GM12872 (cell line): Measurements from ENCODE around the gene SELPLG.

ENCODE experiments used
- TF ChIP-seq, protein P1 (sequence below): IDR thresholded peaks from 3 replicates; pipeline ENCODE4 v1.5.1; 2011; ENCODE audit warnings: low read depth, mild to moderate bottlenecking, low read length, moderate library complexity; ENCODE audit not compliant: insufficient read depth

The SELPLG gene

DNA sequence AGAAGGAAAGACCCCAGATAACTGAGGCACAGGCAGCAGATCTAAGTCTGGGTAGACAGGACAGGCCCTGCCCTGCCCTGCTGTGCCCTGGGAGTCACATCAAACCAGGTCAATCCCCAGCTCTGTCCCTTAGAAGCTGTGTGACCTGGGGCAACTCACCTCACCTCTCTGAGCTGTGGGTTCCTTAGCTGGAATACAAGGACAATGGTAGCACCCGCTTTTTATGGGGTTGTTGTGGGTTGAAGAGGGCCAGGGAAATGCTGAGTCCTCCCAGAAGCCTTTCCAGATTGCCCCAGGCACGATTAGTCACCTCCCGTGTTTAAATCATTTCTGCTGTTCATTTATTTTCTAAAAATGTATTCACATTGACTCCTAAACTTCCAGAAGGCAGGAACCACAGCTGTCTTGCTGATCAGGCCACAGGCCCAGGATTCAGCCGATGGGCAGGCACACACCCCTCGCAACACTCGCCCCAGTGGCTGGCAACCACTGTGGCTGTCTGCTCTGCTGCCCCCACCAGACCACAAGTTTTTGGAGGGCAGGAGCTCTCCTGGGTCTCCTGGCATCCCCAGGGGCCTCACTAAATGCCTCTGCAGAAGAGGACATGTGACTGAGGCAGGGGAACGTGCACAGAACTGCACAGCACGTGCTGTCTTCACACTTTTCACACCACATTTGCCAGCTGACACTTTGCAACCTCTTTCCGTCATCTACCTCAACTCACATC, 3.0 kb downstream of the SELPLG start:
- TF ChIP-seq, protein P1, sequence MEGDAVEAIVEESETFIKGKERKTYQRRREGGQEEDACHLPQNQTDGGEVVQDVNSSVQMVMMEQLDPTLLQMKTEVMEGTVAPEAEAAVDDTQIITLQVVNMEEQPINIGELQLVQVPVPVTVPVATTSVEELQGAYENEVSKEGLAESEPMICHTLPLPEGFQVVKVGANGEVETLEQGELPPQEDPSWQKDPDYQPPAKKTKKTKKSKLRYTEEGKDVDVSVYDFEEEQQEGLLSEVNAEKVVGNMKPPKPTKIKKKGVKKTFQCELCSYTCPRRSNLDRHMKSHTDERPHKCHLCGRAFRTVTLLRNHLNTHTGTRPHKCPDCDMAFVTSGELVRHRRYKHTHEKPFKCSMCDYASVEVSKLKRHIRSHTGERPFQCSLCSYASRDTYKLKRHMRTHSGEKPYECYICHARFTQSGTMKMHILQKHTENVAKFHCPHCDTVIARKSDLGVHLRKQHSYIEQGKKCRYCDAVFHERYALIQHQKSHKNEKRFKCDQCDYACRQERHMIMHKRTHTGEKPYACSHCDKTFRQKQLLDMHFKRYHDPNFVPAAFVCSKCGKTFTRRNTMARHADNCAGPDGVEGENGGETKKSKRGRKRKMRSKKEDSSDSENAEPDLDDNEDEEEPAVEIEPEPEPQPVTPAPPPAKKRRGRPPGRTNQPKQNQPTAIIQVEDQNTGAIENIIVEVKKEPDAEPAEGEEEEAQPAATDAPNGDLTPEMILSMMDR: no peak

DNA sequence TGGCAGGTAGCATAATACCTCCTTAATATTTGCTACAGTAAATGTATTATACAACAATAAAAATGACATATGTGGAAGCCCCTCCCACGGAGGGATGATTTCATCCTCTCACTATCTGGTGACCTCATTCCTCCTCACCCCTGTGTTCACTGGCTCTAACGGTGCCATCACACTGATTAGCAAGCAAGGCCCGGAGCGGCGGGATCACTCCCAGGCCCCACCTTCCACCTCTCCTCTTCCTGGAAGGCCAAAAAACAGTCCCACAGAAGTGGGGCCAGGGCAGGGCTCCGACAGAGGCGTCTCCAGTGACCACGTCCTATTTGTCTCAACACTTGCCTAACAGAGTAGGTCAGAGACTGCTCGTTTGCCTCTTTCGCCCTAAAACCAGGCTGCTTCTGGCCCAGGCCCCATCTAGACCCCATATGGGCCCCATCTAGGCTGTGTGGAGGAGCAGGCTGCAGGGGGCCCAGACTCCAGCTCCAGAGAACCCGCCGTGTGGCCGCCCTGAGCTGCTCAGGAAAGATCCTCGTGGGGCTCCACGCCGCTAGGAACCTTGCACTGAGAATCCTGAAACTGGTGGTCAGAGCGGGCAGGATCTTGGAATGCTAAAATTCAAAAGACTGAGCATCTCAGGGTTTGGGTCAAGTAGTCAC, 3.7 kb downstream of the SELPLG start:
- TF ChIP-seq, protein P1: no peak

DNA sequence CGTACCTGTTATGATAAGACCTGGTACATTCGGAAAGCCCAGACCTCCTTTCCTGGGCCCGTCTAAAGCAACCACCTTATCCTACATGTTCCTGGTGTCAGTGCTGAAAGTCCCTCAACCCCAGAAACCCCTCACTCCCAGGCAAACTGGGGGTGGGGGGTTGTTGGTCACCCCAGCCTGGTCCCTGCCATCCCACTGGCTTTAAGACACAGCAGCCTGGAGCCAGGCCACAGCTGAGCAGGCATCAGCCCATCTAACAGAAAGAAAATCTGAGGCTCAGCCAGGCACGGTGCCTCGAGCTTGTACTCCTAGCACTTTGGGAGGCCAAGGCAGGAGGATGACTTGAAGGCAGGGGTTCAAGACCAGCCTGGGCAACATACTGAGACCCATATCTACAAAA, 4.5 kb downstream of the SELPLG start:
- TF ChIP-seq, protein P1: no peak

DNA sequence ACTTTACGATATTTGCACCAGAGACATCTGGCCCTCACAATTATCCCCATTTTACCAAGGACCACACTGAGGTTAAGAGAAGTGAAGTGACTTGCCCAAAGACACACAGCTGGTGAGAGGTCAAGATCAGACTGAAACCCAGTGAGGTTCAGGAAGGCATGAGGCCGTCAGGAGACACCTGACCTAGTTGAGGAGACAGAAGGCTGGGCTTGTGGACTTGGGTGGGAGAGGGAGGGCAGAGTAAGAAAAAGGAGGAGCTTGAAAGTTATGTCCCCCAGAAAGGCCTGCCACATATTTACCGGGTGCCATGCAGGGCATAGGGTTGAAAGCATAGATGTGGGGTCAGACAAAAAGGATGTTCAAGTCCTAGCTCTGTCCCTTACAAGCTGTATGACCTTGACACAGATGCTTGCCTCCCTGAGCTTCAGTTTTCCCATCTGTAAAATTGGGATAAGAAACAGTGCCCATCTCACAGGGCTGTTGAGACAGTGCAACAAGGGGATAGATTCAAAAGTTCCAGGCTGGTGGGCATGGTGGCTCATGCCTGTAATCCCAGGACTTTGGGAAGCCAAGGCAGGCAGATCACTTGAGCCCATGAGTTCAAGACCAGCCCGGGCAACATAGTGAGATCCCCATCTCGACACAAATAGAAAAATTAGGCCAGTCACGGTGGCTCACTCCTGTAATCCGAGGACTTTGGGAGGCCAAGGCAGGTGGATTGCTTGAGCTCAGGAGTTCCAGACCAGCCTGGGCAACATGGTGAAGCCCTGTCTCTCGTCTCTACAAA, 6.4 kb downstream of the SELPLG start:
- TF ChIP-seq, protein P1: no peak

DNA sequence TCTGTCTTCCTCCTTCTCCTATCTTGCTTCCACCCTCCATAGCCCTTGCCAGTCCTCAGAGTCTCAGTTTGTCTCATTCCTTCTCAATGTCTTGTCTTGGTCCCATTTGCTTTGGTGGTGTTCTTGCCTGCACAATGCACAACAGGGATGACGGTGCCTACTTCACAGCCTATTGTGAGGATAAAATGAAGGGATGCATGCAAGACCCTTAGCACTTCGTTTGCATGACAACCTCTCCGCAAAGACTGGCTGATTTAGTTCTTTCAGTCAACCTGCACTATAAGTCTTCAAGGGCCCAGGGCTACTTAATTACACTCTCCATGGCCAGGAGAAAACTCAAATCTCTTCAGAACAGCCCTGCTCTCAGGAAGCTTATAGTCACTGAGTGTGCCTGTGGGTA, 8.5 kb downstream of the SELPLG start:
- TF ChIP-seq, protein P1: no peak

DNA sequence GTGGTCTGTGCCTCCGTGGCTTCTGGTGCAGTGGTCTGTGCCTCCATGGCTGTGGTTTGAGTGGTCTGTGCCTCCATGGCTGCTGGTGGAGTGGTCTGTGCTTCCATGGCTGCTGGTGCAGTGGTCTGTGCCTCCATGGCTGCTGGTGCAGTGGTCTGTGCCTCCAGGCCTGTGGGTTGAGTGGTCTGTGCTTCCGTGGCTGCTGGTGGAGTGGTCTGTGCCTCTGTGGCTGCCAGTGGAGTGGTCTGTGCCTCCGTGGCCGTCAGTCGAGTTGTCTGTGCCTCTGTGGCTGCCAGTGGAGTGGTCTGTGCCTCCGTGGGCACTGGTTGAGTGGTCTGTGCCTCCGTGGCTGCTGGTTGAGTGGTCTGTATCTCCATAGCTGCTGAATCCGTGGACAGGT, 10.1 kb downstream of the SELPLG start:
- TF ChIP-seq, protein P1: no peak

DNA sequence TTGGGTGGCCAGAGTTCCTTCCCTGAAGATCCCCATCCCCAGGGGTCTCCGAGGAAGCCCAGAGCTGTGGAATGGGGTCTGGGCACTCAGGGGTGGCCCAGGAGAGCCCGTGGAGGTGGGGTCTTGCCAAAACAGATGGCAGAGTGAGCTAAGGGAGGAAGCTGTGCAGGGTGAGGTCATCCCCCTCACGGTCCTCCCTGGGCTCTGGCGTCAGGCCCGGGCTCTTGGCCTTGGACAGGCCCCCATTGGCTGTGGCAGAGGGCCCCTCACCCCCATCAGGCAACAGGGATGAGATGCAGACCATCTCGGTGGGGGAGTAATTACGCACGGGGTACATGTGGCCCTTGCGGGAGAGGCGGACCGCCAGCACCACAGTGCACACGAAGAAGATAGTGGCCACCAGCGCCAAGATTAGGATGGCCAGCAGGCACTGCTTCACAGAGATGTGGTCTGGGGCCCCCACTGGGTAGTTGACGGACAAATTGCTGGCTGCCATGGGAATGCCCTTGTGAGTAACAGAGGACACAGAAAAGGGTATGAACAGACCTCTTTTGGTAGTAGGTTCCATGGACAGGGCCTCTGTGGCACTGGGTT, 10.7 kb downstream of the SELPLG start:
- TF ChIP-seq, protein P1: no peak
